T-helper 2 cell treated with Interferon-gamma antibody and Interleukin-4, amounts not matched to agents 100 ng/mL and 5 ng/mL, for 36 hours (primary cell): ENCODE data around the gene PANK3. TPM values are rescaled to one million over a fixed set of nuclear protein-coding genes. Genes with fewer than 3 reads are reported as not detected.
"Not testable (repeated sequence)": the region's sequence is repeated elsewhere in the genome, so short reads cannot be mapped to it uniquely, and the experiment has no call there.

Source experiments
- intact Hi-C: fragments of 100-400 bp; cut with micrococcal nuclease; formaldehyde crosslinking; loops from one replicate; pipeline ENCODE4 v1.15.1; 2023
- total RNA-seq: library from RNA; stranded (reverse); gene quantifications from 2 replicates; pipeline ENCODE4 v1.2.3, GENCODE V29; 2022

PANK3 gene
- total RNA-seq, 1 donor from 2014 or later, result 57.6 TPM

DNA sequence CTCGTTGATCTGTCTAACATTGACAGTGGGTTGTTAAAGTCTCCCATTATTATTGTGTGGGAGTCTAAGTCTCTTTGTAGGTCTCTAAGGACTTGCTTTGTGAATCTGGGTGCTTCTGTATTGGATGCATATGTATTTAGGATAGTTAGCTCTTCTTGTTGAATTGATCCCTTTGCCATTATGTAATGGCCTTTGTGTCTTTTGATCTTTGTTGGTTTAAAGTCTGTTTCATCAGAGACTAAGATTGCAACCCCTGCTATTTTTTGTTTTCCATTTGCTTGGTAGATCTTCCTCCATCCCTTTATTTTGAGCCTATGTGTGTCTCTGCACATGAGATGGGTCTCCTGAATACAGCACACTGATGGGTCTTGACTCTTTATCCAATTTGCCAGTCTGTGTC lies 17.0 kb upstream of the PANK3 start:
- intact Hi-C loops, result not testable (repeated sequence)

DNA sequence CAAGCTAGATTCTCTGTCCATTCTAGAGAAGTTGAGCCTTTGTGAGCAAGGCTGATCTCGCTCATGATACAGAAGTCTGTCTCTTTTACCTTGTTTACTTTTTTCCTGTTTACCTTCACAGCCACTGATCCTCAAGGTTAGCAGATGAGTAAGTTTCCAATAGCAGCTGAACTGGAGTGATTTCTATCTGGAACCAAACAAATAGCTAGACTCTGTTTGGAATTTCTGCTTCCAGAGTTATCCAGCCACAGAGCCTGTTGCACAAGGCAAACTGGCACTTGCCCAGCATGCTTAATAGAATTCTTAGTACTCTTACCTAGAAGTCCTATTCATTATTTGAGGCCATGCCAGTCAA lies 12.8 kb upstream of the PANK3 start:
- intact Hi-C loops, result no loop called here

DNA sequence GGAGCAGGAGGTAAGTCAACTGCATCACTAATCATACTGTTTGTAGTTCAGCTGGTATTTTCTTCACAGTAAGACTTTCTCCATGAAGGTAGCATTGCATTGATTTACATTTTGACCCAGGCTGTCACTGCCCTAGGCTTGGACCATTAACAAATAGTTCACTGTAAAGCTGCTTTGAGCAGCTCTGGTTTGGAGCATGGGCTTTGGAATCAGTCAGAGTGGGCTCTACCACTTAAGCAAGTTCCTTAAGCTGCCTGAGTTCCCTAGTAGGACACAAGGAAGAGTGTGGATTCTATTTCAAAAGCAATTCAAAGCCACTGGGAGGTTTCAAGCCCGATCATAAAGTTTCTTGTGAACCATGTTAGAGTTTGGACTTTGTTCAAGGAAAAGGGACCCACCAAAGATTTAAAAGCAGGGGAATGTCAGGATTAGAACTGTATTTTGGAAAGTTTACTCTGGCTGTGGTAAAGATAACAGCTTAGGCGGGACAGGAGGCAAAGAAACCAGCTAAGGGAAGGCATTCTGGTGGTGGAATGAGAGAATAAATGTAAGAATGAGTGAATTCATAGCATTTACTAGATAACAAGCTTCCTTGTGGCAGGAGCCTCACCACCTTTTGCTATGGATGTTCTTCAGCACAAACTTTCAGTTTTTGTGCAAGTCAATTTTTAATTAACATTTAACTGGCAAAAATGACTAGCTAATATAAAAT lies 12.3 kb upstream of the PANK3 start:
- intact Hi-C loops, result no loop called here

DNA sequence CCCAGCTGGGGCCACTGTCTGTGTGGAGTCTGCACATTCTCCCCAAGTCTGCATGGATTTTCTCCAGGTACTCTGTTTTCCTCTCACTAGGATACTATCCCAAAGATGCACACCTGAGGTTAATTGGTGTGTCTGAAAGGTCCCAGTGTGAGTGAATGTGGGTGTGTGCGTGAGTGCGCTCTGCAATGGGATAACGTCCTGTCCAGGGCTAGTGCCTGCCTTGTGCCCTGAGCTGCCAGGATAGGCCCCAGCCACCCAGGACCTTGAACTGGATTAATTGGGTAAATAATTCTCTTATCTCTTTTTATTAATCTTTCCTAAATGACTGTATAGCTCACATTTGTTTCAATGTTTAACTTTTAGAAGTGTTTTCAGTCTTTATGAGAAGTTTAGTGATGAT lies 11.5 kb upstream of the PANK3 start:
- intact Hi-C loops, result no loop called here

DNA sequence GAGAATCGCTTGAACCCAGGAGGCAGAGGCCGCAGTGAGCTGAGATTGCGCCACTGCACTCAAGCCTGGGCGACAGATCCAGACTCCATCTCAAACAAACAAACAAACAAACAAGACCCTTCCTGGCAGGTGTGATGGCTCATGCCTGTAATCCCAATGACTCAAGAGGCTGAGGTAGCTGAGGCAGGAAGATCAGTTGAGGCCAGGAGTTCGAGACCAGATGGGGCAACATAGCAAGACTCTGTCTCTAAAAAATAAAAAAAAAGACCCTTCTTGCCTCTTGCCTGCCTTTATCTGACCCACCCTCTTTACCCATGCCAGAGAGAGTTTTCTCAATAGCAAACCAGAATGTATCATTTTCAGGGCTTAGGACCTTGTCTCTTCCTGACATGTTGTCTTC lies 8.8 kb upstream of the PANK3 start:
- intact Hi-C loops, result no loop called here

DNA sequence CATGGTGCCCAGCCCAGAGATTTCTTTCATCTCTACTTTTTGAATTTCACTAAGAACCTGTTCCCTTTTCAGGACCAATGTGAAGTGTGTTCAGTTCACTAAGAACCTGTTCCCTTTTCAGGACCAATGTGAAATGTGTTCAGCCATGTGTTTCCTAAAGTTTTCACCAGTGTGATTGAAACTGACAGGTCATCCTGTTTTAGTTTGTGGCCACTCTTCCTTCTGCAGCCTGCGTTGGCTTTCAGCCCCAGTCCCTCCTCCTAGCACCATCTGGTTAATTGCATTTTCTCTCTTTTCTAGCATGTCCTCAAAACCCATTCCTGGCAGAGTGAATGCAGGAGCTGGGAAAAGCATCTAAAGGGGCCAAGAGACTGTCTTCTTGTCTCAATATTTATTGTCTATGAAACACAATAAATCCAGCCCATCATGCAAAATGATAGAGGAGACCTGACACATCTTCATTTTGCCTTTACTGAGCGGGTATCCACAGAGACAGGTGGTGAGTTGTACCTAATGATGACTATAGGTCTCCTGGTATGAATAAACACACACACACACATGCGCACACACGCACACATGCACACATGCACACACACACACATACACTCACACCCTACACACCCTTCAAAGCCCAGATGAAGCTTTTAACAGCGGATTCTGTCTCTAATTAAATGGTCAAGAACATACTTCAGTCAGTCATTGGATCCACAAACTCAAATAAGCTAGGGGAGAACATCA lies 6.1 kb upstream of the PANK3 start:
- intact Hi-C loops, result no loop called here

DNA sequence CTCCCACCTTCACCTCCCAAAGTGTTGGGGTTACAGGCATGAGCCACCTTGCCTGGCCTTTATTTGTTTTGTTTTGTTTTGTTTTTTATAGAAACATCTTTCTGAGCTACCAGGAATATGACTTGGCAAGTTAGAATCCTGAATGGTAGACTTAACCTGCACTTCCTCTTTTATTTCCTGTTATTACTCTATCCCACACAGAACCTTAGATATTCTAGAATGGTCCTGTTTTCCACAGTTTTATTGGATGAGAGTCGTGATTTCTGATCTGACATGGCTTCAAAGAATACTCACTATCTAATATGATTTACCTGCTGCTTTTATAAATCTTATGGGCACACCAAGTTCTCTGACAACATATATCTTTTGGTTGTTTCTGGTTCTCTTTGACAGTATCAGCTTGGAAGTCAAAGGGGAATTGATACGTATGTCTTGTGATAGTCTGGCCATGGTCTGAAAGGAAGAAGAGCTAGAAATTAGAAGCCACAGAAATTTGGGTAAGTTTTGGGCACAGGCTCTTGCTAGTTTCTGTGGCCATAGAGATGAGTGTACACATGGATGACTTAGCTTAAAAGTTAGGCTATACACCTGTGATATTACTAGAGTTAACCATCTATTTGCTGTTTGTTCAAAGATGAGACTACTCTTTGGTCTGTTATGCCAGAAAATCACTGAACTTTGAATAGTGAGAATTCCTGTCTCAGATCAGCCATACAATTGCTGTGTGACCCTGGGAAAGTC lies 4.7 kb upstream of the PANK3 start:
- intact Hi-C loops, result no loop called here

DNA sequence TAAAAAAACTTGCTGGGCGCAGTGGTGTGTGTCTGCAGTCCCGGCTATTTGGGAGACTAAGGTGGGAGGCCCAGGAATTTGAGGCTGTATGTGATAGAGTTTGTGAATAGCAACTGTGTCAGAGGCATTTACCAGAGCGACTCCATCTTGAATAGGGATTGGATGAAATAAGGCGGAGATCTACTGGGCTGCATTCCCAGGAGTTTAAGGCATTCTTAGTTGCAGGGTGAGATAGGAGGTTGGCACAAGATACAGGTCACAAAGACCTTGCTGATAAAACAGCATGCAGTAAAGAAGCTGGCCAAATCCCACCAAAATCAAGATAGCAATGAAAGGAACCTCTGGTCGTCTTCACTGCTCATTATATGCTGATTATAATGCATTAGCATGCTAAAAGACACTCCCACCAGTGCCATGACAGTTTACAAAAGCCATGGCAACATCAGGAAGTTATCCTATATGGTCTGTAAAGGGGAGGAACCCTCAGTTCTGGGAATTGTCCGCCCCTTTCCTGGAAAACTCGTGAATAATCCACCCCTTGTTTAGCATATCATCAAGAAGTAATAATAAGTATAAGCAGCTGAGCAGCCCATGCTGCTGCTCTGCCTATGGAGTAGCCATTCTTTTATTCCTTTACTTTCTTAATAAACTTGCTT lies 1.8 kb upstream of the PANK3 start:
- intact Hi-C loops, result not testable (repeated sequence)

DNA sequence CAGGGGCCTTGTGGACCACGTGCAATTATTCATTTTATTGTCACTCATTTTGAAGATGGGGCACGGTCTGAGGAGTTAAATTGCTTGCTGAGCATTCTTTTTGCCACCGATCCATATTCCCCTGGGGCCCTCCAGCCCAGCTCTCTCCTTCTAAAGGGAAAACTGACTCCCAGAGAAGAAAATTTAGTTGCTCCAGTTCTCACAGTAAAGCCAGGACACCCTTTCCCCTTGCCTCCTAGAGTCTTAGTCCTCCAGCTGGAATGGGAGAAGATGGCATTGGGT lies 1.0 kb upstream of the PANK3 start:
- intact Hi-C loops, result no loop called here

DNA sequence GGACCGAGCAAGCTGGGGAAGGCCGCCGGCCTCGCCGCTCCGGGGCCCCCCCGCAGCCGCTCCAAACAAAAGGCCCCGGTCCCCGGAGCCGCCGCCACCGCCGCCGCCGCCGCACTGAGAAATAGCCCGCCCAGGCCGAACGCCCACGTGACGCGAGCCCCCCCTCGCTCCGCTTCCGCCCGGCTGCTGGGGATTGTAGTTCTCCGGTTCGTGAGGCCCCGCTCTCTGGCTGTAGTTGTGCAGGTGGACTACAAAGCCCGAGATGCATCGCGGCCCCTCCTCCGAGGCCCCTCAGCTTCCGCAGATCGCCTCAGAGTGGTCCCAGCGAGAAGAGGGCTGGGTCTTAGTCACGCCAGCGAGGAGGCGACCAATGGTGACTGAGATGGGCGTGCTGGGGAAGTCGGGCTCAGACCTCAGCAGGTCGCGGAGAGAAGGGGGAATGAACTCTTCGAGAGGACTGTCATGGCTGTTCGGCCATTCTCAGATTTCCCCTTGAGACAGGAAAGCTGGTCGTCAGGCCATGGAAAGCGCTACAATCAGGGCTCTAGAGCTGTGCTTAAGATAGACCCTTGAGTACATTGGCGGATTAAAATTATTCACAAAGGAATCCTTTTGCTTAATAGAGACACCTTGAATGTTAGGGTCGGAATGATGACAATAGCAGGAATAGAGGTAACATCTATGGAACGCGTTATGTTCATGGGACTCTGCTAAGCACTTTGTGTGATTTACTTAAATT lies 489 bp upstream of the PANK3 start:
- intact Hi-C loops, result loop anchor here (1.0 kb wide), 3 partner anchors 93 to 1004 kb away; partner anchors contain the start of genes RARS1 and SPDL1

DNA sequence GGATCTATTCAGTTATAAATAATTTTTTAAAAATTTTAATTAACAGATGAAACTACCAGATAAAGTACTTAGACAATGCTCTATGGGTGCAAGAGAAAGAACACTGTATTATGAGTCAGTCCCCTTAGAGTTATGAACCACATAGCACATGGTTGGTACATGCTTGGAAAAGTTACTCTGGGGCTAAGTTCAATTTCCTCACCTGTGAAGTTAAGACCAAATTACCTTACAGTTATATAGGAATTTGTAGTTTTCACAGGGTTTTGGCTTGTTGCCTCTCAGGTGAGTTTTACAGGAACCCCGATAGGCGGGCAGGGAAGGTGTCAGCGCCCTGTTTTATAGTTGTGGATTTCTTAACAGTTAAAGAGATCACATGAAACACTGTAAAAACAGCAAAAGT lies 1.2 kb downstream of the PANK3 start:
- intact Hi-C loops, result no loop called here

DNA sequence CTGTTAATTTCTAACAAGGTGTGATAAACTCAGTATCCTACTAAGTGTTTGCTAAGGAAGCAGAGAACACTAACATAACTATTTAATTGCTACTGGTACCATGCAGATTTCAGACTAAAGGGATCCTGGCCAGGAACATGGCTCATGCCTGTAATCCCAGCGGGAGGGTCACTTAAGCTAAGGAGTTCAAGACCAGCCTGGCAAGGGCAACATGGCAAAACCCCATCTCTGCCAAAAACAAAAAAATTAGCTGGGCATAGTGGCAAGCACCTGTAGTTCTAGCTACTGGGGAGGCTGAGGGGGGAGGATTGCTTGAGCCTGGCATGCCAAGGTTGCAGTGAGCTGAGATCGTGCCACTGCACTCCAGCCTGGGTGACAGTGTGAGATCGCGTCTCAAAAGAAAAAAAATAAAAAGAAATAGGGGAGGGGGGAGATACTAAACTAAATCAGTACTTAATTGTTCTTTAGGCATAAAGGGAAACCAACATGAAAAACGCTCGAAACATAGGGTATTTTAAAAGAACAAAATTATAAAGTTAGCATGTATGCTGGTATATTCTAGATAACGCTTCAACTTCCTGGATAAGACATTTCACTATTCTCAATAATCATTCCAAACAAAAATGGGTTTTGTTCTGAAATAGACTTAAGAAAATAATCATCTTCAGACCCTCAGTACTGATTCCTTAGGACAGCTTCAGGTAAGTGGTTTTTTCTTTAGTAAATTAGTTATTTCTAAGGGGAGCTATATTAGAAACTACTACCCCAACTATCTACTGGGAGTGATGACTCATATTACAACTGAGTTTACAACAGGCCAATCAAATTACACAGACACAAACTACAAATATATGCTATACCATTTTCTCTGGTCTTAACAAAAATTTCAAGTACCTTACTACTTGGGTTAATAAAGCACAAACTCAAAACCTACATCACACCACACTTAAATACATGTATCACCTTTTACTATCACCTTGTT lies 3.5 kb downstream of the PANK3 start:
- intact Hi-C loops, result no loop called here

DNA sequence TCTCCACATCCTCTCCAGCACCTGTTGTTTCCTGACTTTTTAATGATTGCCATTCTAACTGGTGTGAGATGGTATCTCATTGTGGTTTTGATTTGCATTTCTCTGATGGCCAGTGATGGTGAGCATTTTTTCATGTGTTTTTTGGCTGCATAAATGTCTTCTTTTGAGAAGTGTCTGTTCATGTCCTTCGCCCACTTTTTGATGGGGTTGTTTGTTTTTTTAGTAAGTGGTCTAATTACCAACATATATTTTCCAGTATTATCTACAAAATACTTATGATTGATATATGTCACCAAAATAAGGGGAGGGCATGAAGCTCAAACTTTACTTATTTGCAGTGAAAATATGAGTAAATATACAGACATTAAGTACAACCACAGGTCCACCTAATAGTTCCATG lies 5.0 kb downstream of the PANK3 start:
- intact Hi-C loops, result not testable (repeated sequence)

DNA sequence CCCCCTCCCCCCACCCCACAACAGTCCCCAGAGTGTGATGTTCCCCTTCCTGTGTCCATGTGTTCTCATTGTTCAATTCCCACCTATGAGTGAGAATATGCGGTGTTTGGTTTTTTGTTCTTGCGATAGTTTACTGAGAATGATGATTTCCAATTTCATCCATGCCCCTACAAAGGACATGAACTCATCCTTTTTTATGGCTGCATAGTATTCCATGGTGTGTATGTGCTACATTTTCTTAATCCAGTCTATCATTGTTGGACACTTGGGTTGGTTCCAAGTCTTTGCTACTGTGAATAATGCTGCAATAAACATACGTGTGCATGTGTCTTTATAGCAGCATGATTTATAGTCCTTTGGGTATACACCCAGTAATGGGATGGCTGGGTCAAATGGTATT lies 5.5 kb downstream of the PANK3 start:
- intact Hi-C loops, result not testable (repeated sequence)

DNA sequence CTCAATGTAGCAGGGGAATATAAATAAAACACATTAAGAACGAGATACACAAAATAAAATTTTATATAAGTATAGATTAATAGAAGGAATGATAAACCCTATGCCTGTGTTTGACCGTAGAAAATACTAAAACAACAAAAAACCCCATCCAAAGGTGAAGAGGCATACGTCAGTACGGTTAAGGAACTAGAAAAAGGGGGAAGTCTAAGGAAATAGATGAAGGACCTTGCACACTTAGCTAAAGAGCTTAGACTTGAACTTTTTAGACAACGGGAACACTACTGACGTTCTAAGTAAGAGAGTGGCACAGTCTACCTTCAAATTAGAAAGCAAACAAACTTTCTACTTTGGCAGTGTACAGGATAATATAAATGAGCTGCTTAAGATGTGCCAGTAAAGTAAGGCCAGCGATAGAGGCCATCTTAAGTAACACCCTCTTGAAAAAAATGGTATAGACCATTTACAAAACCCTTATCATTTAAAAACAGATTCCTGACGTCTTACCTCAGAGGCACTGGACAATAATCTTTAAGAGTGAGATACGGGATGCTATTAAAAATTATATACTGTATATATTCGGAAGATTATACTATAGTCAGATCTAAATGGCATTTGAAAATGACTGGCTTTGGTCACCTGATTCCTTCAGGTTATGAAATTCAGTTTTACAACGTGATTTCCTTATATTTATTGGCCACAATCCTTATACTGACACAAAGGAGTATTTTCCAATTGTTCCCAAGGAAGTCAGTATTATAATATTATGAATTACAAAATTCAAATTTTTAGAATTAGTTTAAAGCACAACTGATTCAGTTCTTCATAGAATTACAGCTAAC lies 8.5 kb downstream of the PANK3 start:
- intact Hi-C loops, result no loop called here

DNA sequence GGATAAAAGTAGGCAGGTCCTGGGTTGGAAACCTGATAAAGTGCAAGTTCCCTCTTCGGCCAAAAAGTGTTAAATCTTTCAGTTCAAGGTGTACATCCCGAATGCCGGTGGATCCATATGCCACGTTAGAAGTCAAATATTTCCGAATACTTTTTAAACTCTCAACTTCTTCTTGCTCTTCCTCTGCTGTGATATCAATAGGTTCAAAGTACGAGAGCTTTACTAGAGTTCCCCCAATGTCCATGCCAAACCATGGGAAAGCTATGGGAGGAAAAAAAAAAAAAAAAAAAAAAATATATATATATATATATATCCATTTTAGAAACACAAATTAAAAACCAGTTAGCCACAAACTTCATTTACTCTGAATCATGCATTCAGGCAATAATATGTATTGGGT lies 10.4 kb downstream of the PANK3 start:
- intact Hi-C loops, result no loop called here

DNA sequence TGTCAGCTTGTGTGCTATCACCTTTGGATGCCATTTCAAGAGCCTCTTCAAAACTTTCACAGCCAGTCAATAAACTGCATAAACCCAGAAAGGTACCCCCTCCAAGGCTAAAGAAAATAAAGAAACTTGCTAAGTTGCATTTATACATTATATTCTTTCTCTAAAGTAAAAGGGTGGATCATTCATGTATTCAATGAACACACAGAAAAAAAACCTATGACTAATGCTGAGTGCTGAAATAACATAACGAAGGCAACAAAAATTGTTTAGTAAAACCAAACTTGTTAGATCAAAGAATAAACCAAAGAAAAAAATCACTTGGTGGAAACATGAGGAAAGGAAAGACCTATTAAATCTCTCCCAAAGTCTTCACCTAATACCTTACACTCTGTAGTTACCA lies 15.2 kb downstream of the PANK3 start:
- intact Hi-C loops, result no loop called here

DNA sequence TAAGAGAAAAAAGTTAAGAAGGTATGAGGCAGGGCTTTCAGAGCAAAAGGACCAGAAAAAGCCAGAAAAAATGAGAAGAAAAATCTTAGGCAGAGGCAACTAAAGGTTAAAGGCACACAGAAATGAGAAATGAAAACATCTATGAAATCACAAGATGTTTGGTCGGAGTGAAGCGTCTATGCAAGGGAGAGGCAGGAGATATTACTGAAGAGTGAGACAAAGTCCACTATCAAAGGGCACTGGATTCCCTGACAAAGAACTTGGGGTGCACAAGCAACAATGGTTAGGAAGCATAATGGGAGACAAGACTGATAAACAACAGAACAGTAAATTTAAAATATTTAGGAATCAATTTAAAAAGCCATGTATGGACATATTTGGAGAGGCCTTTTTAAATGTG lies 16.9 kb downstream of the PANK3 start:
- intact Hi-C loops, result no loop called here

DNA sequence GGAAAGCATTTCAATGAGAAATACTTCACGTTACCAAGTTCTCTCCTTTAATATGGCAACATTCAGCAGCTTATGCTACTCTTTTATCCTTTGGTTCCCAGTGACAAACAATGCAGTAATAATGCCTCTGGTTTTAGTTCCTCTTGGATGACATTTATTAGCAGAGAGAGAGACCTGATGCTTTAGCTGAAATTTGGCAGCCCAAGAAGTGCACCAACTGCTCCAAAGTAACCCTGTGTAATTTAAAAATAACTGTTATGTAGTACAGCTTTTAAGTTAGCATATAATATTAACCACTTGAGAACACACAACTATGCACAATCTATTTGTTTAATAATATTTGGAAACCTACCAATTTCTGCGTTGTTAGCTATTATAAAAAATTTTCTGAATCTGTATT lies 21.8 kb downstream of the PANK3 start:
- intact Hi-C loops, result no loop called here
